Measurements from ENCODE around the gene MYZAP.

DNA sequence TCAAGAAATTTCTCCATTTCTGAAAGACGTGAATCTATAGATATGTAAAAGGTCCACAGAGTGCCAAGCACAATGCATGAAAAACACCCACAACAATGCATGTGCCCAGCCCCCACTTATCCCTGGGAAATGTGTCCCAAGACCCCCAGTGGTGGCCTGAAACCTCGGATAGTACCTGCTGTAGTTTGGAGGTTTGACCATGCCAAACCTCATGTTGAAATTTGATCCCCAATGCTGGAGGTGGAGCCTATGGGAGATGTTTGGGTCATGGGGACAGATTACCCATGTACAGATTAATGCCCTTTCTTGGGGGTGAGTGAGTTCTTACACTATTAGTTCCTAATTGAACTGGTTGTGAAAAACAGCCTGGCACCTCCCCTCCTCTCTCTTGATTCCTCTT lies 21.4 kb upstream of the MYZAP start:
- TF ChIP-seq ESRRA (CRISPR knock-in tag; IDR thresholded peaks at IDR 0.05; ENCODE audit: borderline replicate concordance) (no peak), NR3C1 (CRISPR knock-in tag; conservative IDR thresholded peaks at IDR 0.05; ENCODE audit: low read depth) (no peak), TEAD1 (CRISPR knock-in tag; IDR thresholded peaks at IDR 0.05) (no peak), CREB1 (CRISPR knock-in tag; IDR thresholded peaks at IDR 0.05) (no peak), NFE2L1 (CRISPR knock-in tag; IDR thresholded peaks at IDR 0.05) (no peak)
- TF ChIP-seq, protein P1, sequence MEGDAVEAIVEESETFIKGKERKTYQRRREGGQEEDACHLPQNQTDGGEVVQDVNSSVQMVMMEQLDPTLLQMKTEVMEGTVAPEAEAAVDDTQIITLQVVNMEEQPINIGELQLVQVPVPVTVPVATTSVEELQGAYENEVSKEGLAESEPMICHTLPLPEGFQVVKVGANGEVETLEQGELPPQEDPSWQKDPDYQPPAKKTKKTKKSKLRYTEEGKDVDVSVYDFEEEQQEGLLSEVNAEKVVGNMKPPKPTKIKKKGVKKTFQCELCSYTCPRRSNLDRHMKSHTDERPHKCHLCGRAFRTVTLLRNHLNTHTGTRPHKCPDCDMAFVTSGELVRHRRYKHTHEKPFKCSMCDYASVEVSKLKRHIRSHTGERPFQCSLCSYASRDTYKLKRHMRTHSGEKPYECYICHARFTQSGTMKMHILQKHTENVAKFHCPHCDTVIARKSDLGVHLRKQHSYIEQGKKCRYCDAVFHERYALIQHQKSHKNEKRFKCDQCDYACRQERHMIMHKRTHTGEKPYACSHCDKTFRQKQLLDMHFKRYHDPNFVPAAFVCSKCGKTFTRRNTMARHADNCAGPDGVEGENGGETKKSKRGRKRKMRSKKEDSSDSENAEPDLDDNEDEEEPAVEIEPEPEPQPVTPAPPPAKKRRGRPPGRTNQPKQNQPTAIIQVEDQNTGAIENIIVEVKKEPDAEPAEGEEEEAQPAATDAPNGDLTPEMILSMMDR (IDR thresholded peaks at IDR 0.05), result no peak
- TF ChIP-seq, protein P2, sequence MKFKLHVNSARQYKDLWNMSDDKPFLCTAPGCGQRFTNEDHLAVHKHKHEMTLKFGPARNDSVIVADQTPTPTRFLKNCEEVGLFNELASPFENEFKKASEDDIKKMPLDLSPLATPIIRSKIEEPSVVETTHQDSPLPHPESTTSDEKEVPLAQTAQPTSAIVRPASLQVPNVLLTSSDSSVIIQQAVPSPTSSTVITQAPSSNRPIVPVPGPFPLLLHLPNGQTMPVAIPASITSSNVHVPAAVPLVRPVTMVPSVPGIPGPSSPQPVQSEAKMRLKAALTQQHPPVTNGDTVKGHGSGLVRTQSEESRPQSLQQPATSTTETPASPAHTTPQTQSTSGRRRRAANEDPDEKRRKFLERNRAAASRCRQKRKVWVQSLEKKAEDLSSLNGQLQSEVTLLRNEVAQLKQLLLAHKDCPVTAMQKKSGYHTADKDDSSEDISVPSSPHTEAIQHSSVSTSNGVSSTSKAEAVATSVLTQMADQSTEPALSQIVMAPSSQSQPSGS (CRISPR knock-in tag; IDR thresholded peaks at IDR 0.05; ENCODE audit: borderline replicate concordance, low read depth), result no peak
